Mammary epithelial cell (primary cell): Measurements from ENCODE around the gene UMAD1.

ENCODE experiments used
- EZH2 ChIP-seq: IDR thresholded peaks from 2 replicates; pipeline ENCODE4 v1.6.1; 2012; ENCODE audit warnings: low read length, inconsistent platforms, borderline replicate concordance
- TF ChIP-seq, protein P1 (sequence below), 2 donors: IDR thresholded peaks in 1 of 2; conservative IDR thresholded peaks in 1 of 2; 2 replicates each; pipeline ENCODE4 v1.5.1; 2011 to 2012; ENCODE audit warnings: inconsistent platforms in 2 of 2, low read length in 2 of 2, mild to moderate bottlenecking in 2 of 2, control low read depth in 1 of 2, low read depth in 1 of 2; ENCODE audit not compliant: insufficient read depth in 1 of 2; ENCODE audit errors: extremely low read depth in 1 of 2

DNA sequence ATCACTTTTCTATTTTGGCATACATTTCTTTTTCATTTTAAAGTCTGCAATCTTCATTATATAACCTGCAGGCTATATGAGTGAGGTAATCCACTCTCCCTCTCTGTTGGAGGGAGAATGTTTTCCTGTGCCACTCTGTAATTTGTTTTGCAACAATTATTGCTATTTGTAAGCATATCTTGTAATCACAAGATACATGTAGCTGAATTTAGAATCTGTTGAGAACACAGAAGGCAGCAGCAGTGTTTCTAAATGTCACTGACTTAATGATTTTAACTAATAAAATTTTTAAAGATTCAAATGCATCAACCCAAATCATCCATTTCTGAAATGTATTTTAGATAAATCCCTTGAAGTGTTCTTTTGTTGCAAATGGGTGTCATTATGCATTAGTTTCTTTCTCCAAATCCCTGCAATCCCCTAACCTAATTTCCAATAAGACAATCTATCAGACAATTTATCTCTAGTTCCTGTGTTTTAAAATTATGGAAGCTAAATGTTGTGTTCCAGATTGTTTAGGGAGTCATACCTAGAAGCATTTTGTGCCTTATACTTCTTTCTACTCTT lies 19.8 kb upstream of the UMAD1 start:
- TF ChIP-seq, protein P1, sequence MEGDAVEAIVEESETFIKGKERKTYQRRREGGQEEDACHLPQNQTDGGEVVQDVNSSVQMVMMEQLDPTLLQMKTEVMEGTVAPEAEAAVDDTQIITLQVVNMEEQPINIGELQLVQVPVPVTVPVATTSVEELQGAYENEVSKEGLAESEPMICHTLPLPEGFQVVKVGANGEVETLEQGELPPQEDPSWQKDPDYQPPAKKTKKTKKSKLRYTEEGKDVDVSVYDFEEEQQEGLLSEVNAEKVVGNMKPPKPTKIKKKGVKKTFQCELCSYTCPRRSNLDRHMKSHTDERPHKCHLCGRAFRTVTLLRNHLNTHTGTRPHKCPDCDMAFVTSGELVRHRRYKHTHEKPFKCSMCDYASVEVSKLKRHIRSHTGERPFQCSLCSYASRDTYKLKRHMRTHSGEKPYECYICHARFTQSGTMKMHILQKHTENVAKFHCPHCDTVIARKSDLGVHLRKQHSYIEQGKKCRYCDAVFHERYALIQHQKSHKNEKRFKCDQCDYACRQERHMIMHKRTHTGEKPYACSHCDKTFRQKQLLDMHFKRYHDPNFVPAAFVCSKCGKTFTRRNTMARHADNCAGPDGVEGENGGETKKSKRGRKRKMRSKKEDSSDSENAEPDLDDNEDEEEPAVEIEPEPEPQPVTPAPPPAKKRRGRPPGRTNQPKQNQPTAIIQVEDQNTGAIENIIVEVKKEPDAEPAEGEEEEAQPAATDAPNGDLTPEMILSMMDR (conservative IDR thresholded peaks at IDR 0.05 in 1 of 2, IDR thresholded peaks at IDR 0.05 in 1 of 2; ENCODE audit: extremely low read depth in 1 of 2, insufficient read depth in 1 of 2, low read depth in 1 of 2, low read length in 2 of 2) = no peak
- no peak for TF ChIP-seq EZH2
